ENCODE data around the gene DTD1.

The DTD1 gene

GRCh38 chr20:18722371-18722770 lies 134.5 kb downstream of the DTD1 start:
- no CpG with 5 or more reads among the region's 1 CpG for WGBS (ENCODE audit: extremely low coverage, insufficient coverage, low lambda C conversion rate)

DNA sequence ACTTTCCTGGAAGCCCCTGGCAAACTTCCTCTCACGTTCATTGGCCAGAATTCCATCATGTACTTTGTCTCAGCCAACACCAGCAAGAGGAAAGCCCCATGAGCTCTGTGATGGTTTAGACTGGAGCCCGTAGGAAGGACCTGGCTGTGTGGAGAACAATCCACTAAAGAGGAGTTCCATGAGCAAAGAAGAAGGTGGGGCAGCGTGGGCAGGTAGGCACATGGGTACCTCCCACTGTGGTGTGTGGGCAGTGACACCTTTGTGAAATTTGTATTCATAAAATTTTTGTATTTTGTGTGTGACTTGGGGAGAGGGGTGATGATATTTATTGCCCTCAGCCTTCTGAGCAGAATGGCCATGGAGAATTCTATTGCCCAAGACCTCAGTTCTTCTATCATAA lies 136.2 kb downstream of the DTD1 start:
- no peak overlapping the region for H2BK15ac ChIP-seq (replicated peaks; ENCODE audit: low read depth)
- no peak overlapping the region for H3K4ac ChIP-seq (ENCODE audit: low read depth, low read length)
- no CpG with 5 or more reads among the region's 3 CpGs for WGBS (ENCODE audit: extremely low coverage, insufficient coverage, low lambda C conversion rate)
- no peak overlapping the region for H4K8ac ChIP-seq (ENCODE audit: low read depth, low read length)
- H3K79me2 ChIP-seq (ENCODE audit: control insufficient read depth, insufficient read depth, low read length) = no peaks in the 10 kb centered on the region
- H2BK5ac ChIP-seq (ENCODE audit: low read length) = no peak overlapping the region
- no peak overlapping the region for H2BK120ac ChIP-seq (ENCODE audit: low read depth, low read length)
- no peak overlapping the region for H3K18ac ChIP-seq (ENCODE audit: low read length)
- DNase-seq = no peak
- H3K4me2 ChIP-seq (ENCODE audit: low read length) = no peak overlapping the region
- no peak overlapping the region for H3K9ac ChIP-seq (ENCODE audit: low read length)
- no peaks in the 10 kb centered on the region for H3K36me3 ChIP-seq (ENCODE audit: control insufficient read depth, insufficient read depth, low read length)
- no peaks in the 10 kb centered on the region for H3K27me3 ChIP-seq (ENCODE audit: insufficient read depth, low read length, poor library complexity)
- H3K4me1 ChIP-seq (ENCODE audit: control insufficient read depth, low read depth, low read length) = no peaks in the 10 kb centered on the region
- no peak overlapping the region for H3K4me3 ChIP-seq (ENCODE audit: low read length)
- no peak overlapping the region for H3K27ac ChIP-seq (ENCODE audit: low read depth, low read length)
- no peak overlapping the region for H2AK5ac ChIP-seq (ENCODE audit: low read length)
- H3K23ac ChIP-seq (ENCODE audit: low read length) = no peak overlapping the region
- H3K56ac ChIP-seq (ENCODE audit: low read length) = no peak overlapping the region
- no peaks in the 10 kb centered on the region for H3K79me1 ChIP-seq (ENCODE audit: low read length)
- H4K5ac ChIP-seq (ENCODE audit: low read length) = no peak overlapping the region

More at GRCh38 chr20:18722371-18722770, 134.5 kb downstream of the DTD1 start:
- no peaks in the 10 kb centered on the region for H3K4me1 ChIP-seq (ENCODE audit: control insufficient read depth, low read depth, low read length)
- H3K27me3 ChIP-seq (ENCODE audit: insufficient read depth, low read length, poor library complexity) = no peaks in the 10 kb centered on the region
- no peaks in the 10 kb centered on the region for H3K36me3 ChIP-seq (ENCODE audit: control insufficient read depth, insufficient read depth, low read length)
- H3K4ac ChIP-seq (ENCODE audit: low read depth, low read length) = no peak overlapping the region
- no peak for DNase-seq
- H3K79me1 ChIP-seq (ENCODE audit: low read length) = no peaks in the 10 kb centered on the region
- no peak overlapping the region for H3K18ac ChIP-seq (ENCODE audit: low read length)
- no peak overlapping the region for H2BK15ac ChIP-seq (replicated peaks; ENCODE audit: low read depth)
- no peak overlapping the region for H3K9ac ChIP-seq (ENCODE audit: low read length)
- H2BK5ac ChIP-seq (ENCODE audit: low read length) = no peak overlapping the region
- H2AK5ac ChIP-seq (ENCODE audit: low read length) = no peak overlapping the region
- H3K56ac ChIP-seq (ENCODE audit: low read length) = no peak overlapping the region
- no peak overlapping the region for H4K8ac ChIP-seq (ENCODE audit: low read depth, low read length)
- no peak overlapping the region for H3K4me3 ChIP-seq (ENCODE audit: low read length)
- H3K23ac ChIP-seq (ENCODE audit: low read length) = no peak overlapping the region
- H3K4me2 ChIP-seq (ENCODE audit: low read length) = no peak overlapping the region
- H3K27ac ChIP-seq (ENCODE audit: low read depth, low read length) = no peak overlapping the region
- H3K79me2 ChIP-seq (ENCODE audit: control insufficient read depth, insufficient read depth, low read length) = no peaks in the 10 kb centered on the region
- H2BK120ac ChIP-seq (ENCODE audit: low read depth, low read length) = no peak overlapping the region
- no peak overlapping the region for H4K5ac ChIP-seq (ENCODE audit: low read length)

GRCh38 chr20:18724788-18725464 lies 137.1 kb downstream of the DTD1 start:
- Histone ChIP-seq H2BK120ac (ENCODE audit: low read depth, low read length) (no peak overlapping the region), H3K4me1 (ENCODE audit: control insufficient read depth, low read depth, low read length) (no peaks in the 10 kb centered on the region), H3K36me3 (ENCODE audit: control insufficient read depth, insufficient read depth, low read length) (no peaks in the 10 kb centered on the region), H4K8ac (ENCODE audit: low read depth, low read length) (no peak overlapping the region), H2BK15ac (replicated peaks; ENCODE audit: low read depth) (no peak overlapping the region), H3K79me2 (ENCODE audit: control insufficient read depth, insufficient read depth, low read length) (no peaks in the 10 kb centered on the region), H2BK5ac (ENCODE audit: low read length) (no peak overlapping the region), H3K27me3 (ENCODE audit: insufficient read depth, low read length, poor library complexity) (no peaks in the 10 kb centered on the region), H3K4me3 (ENCODE audit: low read length) (no peak overlapping the region), H3K18ac (ENCODE audit: low read length) (no peak overlapping the region), H4K5ac (ENCODE audit: low read length) (no peak overlapping the region), H3K56ac (ENCODE audit: low read length) (no peak overlapping the region), H2AK5ac (ENCODE audit: low read length) (no peak overlapping the region), H3K4ac (ENCODE audit: low read depth, low read length) (no peak overlapping the region), H3K79me1 (ENCODE audit: low read length) (no peaks in the 10 kb centered on the region), H3K4me2 (ENCODE audit: low read length) (no peak overlapping the region), H3K9ac (ENCODE audit: low read length) (no peak overlapping the region), H3K27ac (ENCODE audit: low read depth, low read length) (no peak overlapping the region), H3K23ac (ENCODE audit: low read length) (no peak overlapping the region)
- no peak for DNase-seq
- WGBS (ENCODE audit: extremely low coverage, insufficient coverage, low lambda C conversion rate) = no CpG with 5 or more reads among the region's 4 CpGs

DNA sequence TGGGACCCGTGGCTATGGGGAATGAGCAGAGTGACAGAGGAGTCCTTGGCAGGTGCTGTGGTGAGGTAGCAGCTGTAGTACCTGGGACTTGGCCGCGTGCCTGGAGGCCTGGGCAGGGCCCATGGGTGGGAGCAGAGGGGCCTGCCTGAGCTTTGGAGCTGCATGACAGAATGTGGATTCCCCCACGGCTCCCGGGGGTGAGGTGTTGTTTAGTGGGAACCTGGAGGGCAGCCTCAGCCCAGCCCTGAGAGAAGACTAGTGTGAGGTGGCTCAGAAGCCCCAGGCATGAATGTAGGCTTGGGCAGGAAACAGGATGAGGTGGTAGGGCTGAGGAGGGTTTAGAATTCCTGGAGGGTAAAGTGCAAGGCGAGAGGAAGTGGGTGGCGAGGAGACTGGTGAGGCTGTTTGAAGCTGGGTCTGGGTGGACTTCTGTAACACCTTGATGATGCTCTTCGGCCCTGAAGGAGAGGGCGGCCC lies 139.2 kb downstream of the DTD1 start:
- no CpG with 5 or more reads among the region's 9 CpGs for WGBS (ENCODE audit: extremely low coverage, insufficient coverage, low lambda C conversion rate)
- Histone ChIP-seq H4K8ac (ENCODE audit: low read depth, low read length) (no peak overlapping the region), H3K18ac (ENCODE audit: low read length) (no peak overlapping the region), H3K27ac (ENCODE audit: low read depth, low read length) (no peak overlapping the region), H3K79me2 (ENCODE audit: control insufficient read depth, insufficient read depth, low read length) (no peaks in the 10 kb centered on the region), H3K4ac (ENCODE audit: low read depth, low read length) (no peak overlapping the region), H2BK15ac (replicated peaks; ENCODE audit: low read depth) (no peak overlapping the region), H3K4me1 (ENCODE audit: control insufficient read depth, low read depth, low read length) (no peaks in the 10 kb centered on the region), H3K36me3 (ENCODE audit: control insufficient read depth, insufficient read depth, low read length) (no peaks in the 10 kb centered on the region), H3K4me3 (ENCODE audit: low read length) (no peak overlapping the region), H2AK5ac (ENCODE audit: low read length) (no peak overlapping the region), H3K9ac (ENCODE audit: low read length) (no peak overlapping the region), H3K56ac (ENCODE audit: low read length) (no peak overlapping the region), H3K27me3 (ENCODE audit: insufficient read depth, low read length, poor library complexity) (no peaks in the 10 kb centered on the region), H3K4me2 (ENCODE audit: low read length) (no peak overlapping the region), H2BK120ac (ENCODE audit: low read depth, low read length) (no peak overlapping the region), H4K5ac (ENCODE audit: low read length) (no peak overlapping the region), H2BK5ac (ENCODE audit: low read length) (no peak overlapping the region), H3K23ac (ENCODE audit: low read length) (no peak overlapping the region), H3K79me1 (ENCODE audit: low read length) (no peaks in the 10 kb centered on the region)
- DNase-seq = peak; percentile 42

GRCh38 chr20:18728165-18728869 lies 140.5 kb downstream of the DTD1 start:
- H2BK5ac ChIP-seq (ENCODE audit: low read length) = no peak overlapping the region
- no CpG with 5 or more reads among the region's 8 CpGs for WGBS (ENCODE audit: extremely low coverage, insufficient coverage, low lambda C conversion rate)
- H3K56ac ChIP-seq (ENCODE audit: low read length) = no peak overlapping the region
- H3K27ac ChIP-seq (ENCODE audit: low read depth, low read length) = no peak overlapping the region
- no peaks in the 10 kb centered on the region for H3K4me1 ChIP-seq (ENCODE audit: control insufficient read depth, low read depth, low read length)
- no peak overlapping the region for H3K18ac ChIP-seq (ENCODE audit: low read length)
- H2AK5ac ChIP-seq (ENCODE audit: low read length) = no peak overlapping the region
- H3K36me3 ChIP-seq (ENCODE audit: control insufficient read depth, insufficient read depth, low read length) = no peaks in the 10 kb centered on the region
- no peaks in the 10 kb centered on the region for H3K27me3 ChIP-seq (ENCODE audit: insufficient read depth, low read length, poor library complexity)
- DNase-seq = no peak
- H3K9ac ChIP-seq (ENCODE audit: low read length) = no peak overlapping the region
- H4K5ac ChIP-seq (ENCODE audit: low read length) = no peak overlapping the region
- no peak overlapping the region for H3K4ac ChIP-seq (ENCODE audit: low read depth, low read length)
- no peaks in the 10 kb centered on the region for H3K79me2 ChIP-seq (ENCODE audit: control insufficient read depth, insufficient read depth, low read length)
- no peak overlapping the region for H3K4me2 ChIP-seq (ENCODE audit: low read length)
- H3K4me3 ChIP-seq (ENCODE audit: low read length) = no peak overlapping the region
- no peak overlapping the region for H2BK15ac ChIP-seq (replicated peaks; ENCODE audit: low read depth)
- no peak overlapping the region for H3K23ac ChIP-seq (ENCODE audit: low read length)
- no peak overlapping the region for H2BK120ac ChIP-seq (ENCODE audit: low read depth, low read length)
- no peak overlapping the region for H4K8ac ChIP-seq (ENCODE audit: low read depth, low read length)
- no peaks in the 10 kb centered on the region for H3K79me1 ChIP-seq (ENCODE audit: low read length)

Data from mesendoderm (in vitro differentiated cells).